ENCODE measurements around the gene RNF4.
"Not testable (repeated sequence)": the region's sequence is repeated elsewhere in the genome, so short reads cannot be mapped to it uniquely, and the experiment has no call there.

Gene RNF4

GRCh38 chr4:2458546-2459491 is 10.1 kb upstream of the RNF4 start:
- no peak for TF ChIP-seq CTCF (conservative IDR thresholded peaks at IDR 0.05; ENCODE audit: low read length)
- DNase-seq (ENCODE audit: low read depth): no peak
- no peak overlapping the region for H3K4me3 ChIP-seq (ENCODE audit: low read length)

GRCh38 chr4:2459589-2460349 is 9.1 kb upstream of the RNF4 start:
- DNase-seq (ENCODE audit: low read depth): no peak
- no peak overlapping the region for H3K4me3 ChIP-seq (ENCODE audit: low read length)
- no peak for TF ChIP-seq CTCF (conservative IDR thresholded peaks at IDR 0.05; ENCODE audit: low read length)

GRCh38 chr4:2461246-2461960 is 7.5 kb upstream of the RNF4 start:
- no peak for DNase-seq (ENCODE audit: low read depth)
- TF ChIP-seq CTCF (conservative IDR thresholded peaks at IDR 0.05; ENCODE audit: low read length): no peak
- no peak overlapping the region for H3K4me3 ChIP-seq (ENCODE audit: low read length)

GRCh38 chr4:2462218-2462991 is 6.5 kb upstream of the RNF4 start:
- H3K4me3 ChIP-seq (ENCODE audit: low read length): peak overlapping the region; percentile 31
- TF ChIP-seq CTCF (conservative IDR thresholded peaks at IDR 0.05; ENCODE audit: low read length): no peak; the same call in 1 of the 2 replicates
- DNase-seq (ENCODE audit: low read depth): peak; percentile 70

- TF ChIP-seq CTCF (conservative IDR thresholded peaks at IDR 0.05; ENCODE audit: low read length): no peak
- DNase-seq (ENCODE audit: low read depth): no peak
- peak overlapping the region; percentile 31 for H3K4me3 ChIP-seq (ENCODE audit: low read length)
Measured at GRCh38 chr4:2462992-2463762, 5.7 kb upstream of the RNF4 start.

GRCh38 chr4:2465032-2465431 is 3.9 kb upstream of the RNF4 start:
- no peak for DNase-seq (ENCODE audit: low read depth)

GRCh38 chr4:2465544-2465943 is 3.4 kb upstream of the RNF4 start:
- H3K4me3 ChIP-seq (ENCODE audit: low read length); DNase-seq (ENCODE audit: low read depth): not testable (repeated sequence)

More at GRCh38 chr4:2465032-2465431, 3.9 kb upstream of the RNF4 start:
- no peak overlapping the region for H3K4me3 ChIP-seq (ENCODE audit: low read length)
- no peak for TF ChIP-seq CTCF (conservative IDR thresholded peaks at IDR 0.05; ENCODE audit: low read length)

All from AG10803 (cell line).